Mesodermal cell (in vitro differentiated cells): ENCODE measurements around the gene LAGE3.
"Not testable (repeated sequence)": the region's sequence is repeated elsewhere in the genome, so short reads cannot be mapped to it uniquely, and the experiment has no call there.

ENCODE experiments used
- H3K27ac ChIP-seq: 2 replicates; pipeline ENCODE4 v1.7.0; 2013; ENCODE audit warnings: mild to moderate bottlenecking, low read depth, low read length, moderate library complexity; ENCODE audit not compliant: severe bottlenecking
- H3K36me3 ChIP-seq: 2 replicates; pipeline ENCODE4 v1.7.1; 2013; ENCODE audit warnings: mild to moderate bottlenecking, low read length, moderate library complexity; ENCODE audit not compliant: control insufficient read depth, insufficient read depth
- H3K4me1 ChIP-seq: one replicate; pipeline ENCODE4 v1.7.1; 2013; ENCODE audit warnings: mild to moderate bottlenecking, low read length; ENCODE audit not compliant: insufficient read depth, control insufficient read depth, poor library complexity, severe bottlenecking
- H3K4me3 ChIP-seq: 2 replicates; pipeline ENCODE4 v1.7.0; 2013; ENCODE audit warnings: low read length, control low read depth, mild to moderate bottlenecking; ENCODE audit not compliant: insufficient read depth, poor library complexity, severe bottlenecking; ENCODE audit errors: extremely low read depth
- H3K9me3 ChIP-seq: 2 replicates; pipeline ENCODE4 v1.7.1; 2013; ENCODE audit warnings: mild to moderate bottlenecking, low read length, moderate library complexity; ENCODE audit not compliant: control insufficient read depth
- WGBS, 2 experiments: methylation state at CpG; one replicate each; pipeline ENCODE4 v1.1.5; 2013; ENCODE audit warnings: missing lambda C conversion rate in 2 of 2; ENCODE audit not compliant: insufficient coverage in 2 of 2; 5-methylcytosine and 5-hydroxymethylcytosine counted together

The LAGE3 gene

GRCh38 chrX:154496591-154497137 is 17.6 kb upstream of the LAGE3 start:
- not testable (repeated sequence) for H3K4me1 ChIP-seq, H3K9me3 ChIP-seq, H3K27ac ChIP-seq, H3K36me3 ChIP-seq, H3K4me3 ChIP-seq
- WGBS, 2 experiments: no CpG with 5 or more reads among the region's 4 CpGs

GRCh38 chrX:154495472-154495922 is 16.4 kb upstream of the LAGE3 start:
- no peaks in the 10 kb centered on the region for H3K36me3 ChIP-seq
- H3K4me1 ChIP-seq: no peaks in the 10 kb centered on the region
- no CpG with 5 or more reads among the region's 6 CpGs for WGBS, 2 experiments
- H3K9me3 ChIP-seq: no peaks in the 10 kb centered on the region
- H3K4me3 ChIP-seq: no peak overlapping the region
- no peak overlapping the region for H3K27ac ChIP-seq

GRCh38 chrX:154494715-154495114 is 15.6 kb upstream of the LAGE3 start:
- Histone ChIP-seq H3K27ac (no peak overlapping the region), H3K9me3 (no peaks in the 10 kb centered on the region), H3K36me3 (no peaks in the 10 kb centered on the region), H3K4me1 (no peaks in the 10 kb centered on the region), H3K4me3 (no peak overlapping the region)
- 100% methylated on average over 1 of the region's 3 CpGs; no CpG with 5 or more reads in 1 of the 2 experiments for WGBS, 2 experiments

- Histone ChIP-seq H3K36me3 (peaks cover 12% of the 10 kb centered on the region), H3K27ac (peak within 1 kb of the TSS; percentile 86), H3K9me3 (no peaks in the 10 kb centered on the region), H3K4me1 (no peaks in the 10 kb centered on the region), H3K4me3 (peak within 1 kb of the TSS; percentile 47)
- 0% methylated on average over 19 to 20 of the region's 71 CpGs for WGBS, 2 experiments
Measured at GRCh38 chrX:154490414-154491083, 11.5 kb upstream of the LAGE3 start, which contains the start of gene SLC10A3. SLC10A3 (minus strand) TSS chrX:154490629; CDS start chrX:154488940, 1,689 bp downstream.

GRCh38 chrX:154490021-154490413 is 10.9 kb upstream of the LAGE3 start:
- H3K9me3 ChIP-seq: no peaks in the 10 kb centered on the region
- H3K4me1 ChIP-seq: no peaks in the 10 kb centered on the region
- 5 to 40% methylated on average over 2 to 8 of the region's 19 CpGs for WGBS, 2 experiments
- H3K4me3 ChIP-seq: peak overlapping the region; percentile 47
- H3K36me3 ChIP-seq: peaks cover 17% of the 10 kb centered on the region
- H3K27ac ChIP-seq: no peak overlapping the region

GRCh38 chrX:154489182-154489581 is 10.1 kb upstream of the LAGE3 start:
- 100% methylated on average over 1 to 2 of the region's 4 CpGs for WGBS, 2 experiments
- H3K27ac ChIP-seq: no peak overlapping the region
- H3K9me3 ChIP-seq: no peaks in the 10 kb centered on the region
- peaks cover 25% of the 10 kb centered on the region for H3K36me3 ChIP-seq
- no peaks in the 10 kb centered on the region for H3K4me1 ChIP-seq
- H3K4me3 ChIP-seq: no peak overlapping the region

- H3K4me3 ChIP-seq: no peak overlapping the region
- peaks cover 31% of the 10 kb centered on the region for H3K36me3 ChIP-seq
- no peak overlapping the region for H3K27ac ChIP-seq
- H3K4me1 ChIP-seq: no peaks in the 10 kb centered on the region
- no peaks in the 10 kb centered on the region for H3K9me3 ChIP-seq
- WGBS, 2 experiments: 91 to 100% methylated on average over 3 to 10 of the region's 20 CpGs
Measured at GRCh38 chrX:154488336-154489075, 9.4 kb upstream of the LAGE3 start.

- H3K27ac ChIP-seq: no peak overlapping the region
- H3K36me3 ChIP-seq: peaks cover 31% of the 10 kb centered on the region
- H3K9me3 ChIP-seq: no peaks in the 10 kb centered on the region
- 93 to 96% methylated on average over 13 to 23 of the region's 28 CpGs for WGBS, 2 experiments
- no peaks in the 10 kb centered on the region for H3K4me1 ChIP-seq
- H3K4me3 ChIP-seq: no peak overlapping the region
Measured at GRCh38 chrX:154487518-154488290, 8.6 kb upstream of the LAGE3 start.

GRCh38 chrX:154486396-154487207 is 7.5 kb upstream of the LAGE3 start, which contains the start of gene UBL4A:
UBL4A (minus strand) TSS chrX:154486615; CDS start chrX:154486584, 31 bp downstream.
- H3K9me3 ChIP-seq: no peaks in the 10 kb centered on the region
- H3K36me3 ChIP-seq: peaks cover 31% of the 10 kb centered on the region
- H3K27ac ChIP-seq: no peak within 1 kb of the TSS
- no peaks in the 10 kb centered on the region for H3K4me1 ChIP-seq
- 0 to 3% methylated on average over 11 to 16 of the region's 95 CpGs for WGBS, 2 experiments
- H3K4me3 ChIP-seq: peak within 1 kb of the TSS; percentile 46

- Histone ChIP-seq H3K4me3 (peak overlapping the region; percentile 46), H3K36me3 (peaks cover 31% of the 10 kb centered on the region), H3K9me3 (no peaks in the 10 kb centered on the region), H3K4me1 (no peaks in the 10 kb centered on the region), H3K27ac (no peak overlapping the region)
- WGBS, 2 experiments: 0 to 2% methylated on average over 6 to 8 of the region's 35 CpGs
Measured at GRCh38 chrX:154486052-154486395, 6.9 kb upstream of the LAGE3 start.
